Ishikawa (cell line): Measurements from ENCODE around the gene KIFC3.

Source experiments
- CEBPB ChIP-seq: IDR thresholded peaks from 2 replicates; pipeline ENCODE4 v1.6.1; 2012
- CREB1 ChIP-seq: IDR thresholded peaks from 2 replicates; pipeline ENCODE4 v1.6.1; 2012; ENCODE audit warnings: low read depth
- EGR1 ChIP-seq: IDR thresholded peaks from 2 replicates; pipeline ENCODE4 v1.6.1; 2012
- EP300 ChIP-seq: IDR thresholded peaks from 2 replicates; pipeline ENCODE4 v1.6.1; 2012; ENCODE audit warnings: borderline replicate concordance
- FOXM1 ChIP-seq: IDR thresholded peaks from 2 replicates; pipeline ENCODE4 v1.6.1; 2012; ENCODE audit warnings: low read depth, borderline replicate concordance
- RAD21 ChIP-seq: IDR thresholded peaks from 2 replicates; pipeline ENCODE4 v1.6.1; 2012; ENCODE audit warnings: low read depth
- REST ChIP-seq: IDR thresholded peaks from 2 replicates; pipeline ENCODE4 v1.6.1; 2012; ENCODE audit warnings: low read depth, mild to moderate bottlenecking
- TCF12 ChIP-seq: IDR thresholded peaks from 2 replicates; pipeline ENCODE4 v1.6.1; 2012; ENCODE audit warnings: low read depth
- TEAD4 ChIP-seq: IDR thresholded peaks from 2 replicates; pipeline ENCODE4 v1.6.1; 2012
- USF1 ChIP-seq: IDR thresholded peaks from 2 replicates; pipeline ENCODE4 v1.6.1; 2012
- YY1 ChIP-seq: IDR thresholded peaks from 2 replicates; pipeline ENCODE4 v1.6.1; 2012; ENCODE audit warnings: low read depth
- ZBTB7A ChIP-seq: IDR thresholded peaks from 2 replicates; pipeline ENCODE4 v1.6.1; 2012; ENCODE audit warnings: low read depth
- TF ChIP-seq, protein P1 (sequence below): IDR thresholded peaks from 2 replicates; pipeline ENCODE4 v1.6.1; 2012

DNA sequence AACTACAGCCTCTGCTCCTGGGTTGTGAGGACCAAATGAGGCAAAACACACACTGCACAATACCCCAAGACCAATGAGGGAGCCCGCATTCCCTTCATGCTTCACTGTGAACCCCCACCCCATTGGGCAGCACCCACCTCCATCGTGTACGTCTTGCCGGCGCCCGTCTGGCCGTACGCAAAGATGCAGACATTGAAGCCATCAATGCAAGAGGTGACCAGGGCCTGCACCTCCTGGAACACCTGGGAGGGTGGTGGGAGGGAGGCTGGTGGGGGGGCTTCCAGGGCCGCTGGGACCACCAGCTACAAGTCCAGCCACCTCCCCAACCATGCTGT, 38.3 kb downstream of the KIFC3 start:
- TF ChIP-seq EP300, result no peak
- no peak for TF ChIP-seq TCF12
- no peak for TF ChIP-seq CREB1
- TF ChIP-seq, protein P1, sequence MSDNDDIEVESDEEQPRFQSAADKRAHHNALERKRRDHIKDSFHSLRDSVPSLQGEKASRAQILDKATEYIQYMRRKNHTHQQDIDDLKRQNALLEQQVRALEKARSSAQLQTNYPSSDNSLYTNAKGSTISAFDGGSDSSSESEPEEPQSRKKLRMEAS, result no peak
- TF ChIP-seq REST, result no peak
- TF ChIP-seq CEBPB, result no peak
- no peak for TF ChIP-seq EGR1
- TF ChIP-seq FOXM1, result no peak
- no peak for TF ChIP-seq TEAD4
- no peak for TF ChIP-seq YY1
- no peak for TF ChIP-seq USF1
- no peak for TF ChIP-seq RAD21
- no peak for TF ChIP-seq ZBTB7A
